ENCODE data around the gene NTRK2. TPM values are rescaled to one million over a fixed set of nuclear protein-coding genes. Genes with fewer than 3 reads are reported as not detected.

Gene NTRK2
- total RNA-seq, 4 donors from 2014 or later = 2.6 to 8.5 (median 6.0) TPM

- Histone ChIP-seq H3K4me1 (no peaks in the 10 kb centered on the region), H3K9me3 (no peaks in the 10 kb centered on the region), H3K36me3 (no peaks in the 10 kb centered on the region), H3K4me3 (no peak overlapping the region), H3K27me3 (no peaks in the 10 kb centered on the region), H3K27ac (no peak overlapping the region)
- no peak for ATAC-seq
- TF ChIP-seq EP300 (IDR thresholded peaks at IDR 0.05) (no peak), POLR2A (IDR thresholded peaks at IDR 0.05) (no peak), CTCF (IDR thresholded peaks at IDR 0.05) (no peak), POLR2AphosphoS5 (IDR thresholded peaks at IDR 0.05) (no peak)
- 74 to 92% methylated on average over 2 of the region's 2 CpGs for WGBS, 2 donors (ENCODE audit: low coverage in 1 of 2)
Observed at GRCh38 chr9:84903963-84904362, 234.4 kb downstream of the NTRK2 start.

GRCh38 chr9:84916769-84917168 lies 247.2 kb downstream of the NTRK2 start:
- Histone ChIP-seq H3K36me3 (no peaks in the 10 kb centered on the region), H3K4me1 (no peaks in the 10 kb centered on the region), H3K27me3 (no peaks in the 10 kb centered on the region), H3K9me3 (no peaks in the 10 kb centered on the region), H3K4me3 (no peak overlapping the region), H3K27ac (no peak overlapping the region)
- TF ChIP-seq POLR2A (IDR thresholded peaks at IDR 0.05) (no peak), CTCF (IDR thresholded peaks at IDR 0.05) (no peak), POLR2AphosphoS5 (IDR thresholded peaks at IDR 0.05) (no peak), EP300 (IDR thresholded peaks at IDR 0.05) (no peak)
- ATAC-seq = no peak
- 85 to 92% methylated on average over 1 to 2 of the region's 2 CpGs for WGBS, 2 donors (ENCODE audit: low coverage in 1 of 2)

GRCh38 chr9:84917366-84918070 lies 248.0 kb downstream of the NTRK2 start:
- Histone ChIP-seq H3K36me3 (no peaks in the 10 kb centered on the region), H3K27ac (no peak overlapping the region), H3K4me1 (no peaks in the 10 kb centered on the region), H3K4me3 (no peak overlapping the region), H3K9me3 (no peaks in the 10 kb centered on the region), H3K27me3 (no peaks in the 10 kb centered on the region)
- no peak for ATAC-seq
- 54 to 80% methylated on average over 1 to 6 of the region's 7 CpGs for WGBS, 2 donors (ENCODE audit: low coverage in 1 of 2)
- TF ChIP-seq EP300 (IDR thresholded peaks at IDR 0.05) = no peak
- no peak for TF ChIP-seq CTCF (IDR thresholded peaks at IDR 0.05)
- no peak for TF ChIP-seq POLR2A (IDR thresholded peaks at IDR 0.05)
- TF ChIP-seq POLR2AphosphoS5 (IDR thresholded peaks at IDR 0.05) = no peak

- H3K27ac ChIP-seq = no peak overlapping the region
- no peaks in the 10 kb centered on the region for H3K4me1 ChIP-seq
- WGBS, 2 donors (ENCODE audit: low coverage in 1 of 2) = 82 to 88% methylated on average over 3 of the region's 3 CpGs
- H3K36me3 ChIP-seq = no peaks in the 10 kb centered on the region
- ATAC-seq = no peak
- no peaks in the 10 kb centered on the region for H3K27me3 ChIP-seq
- TF ChIP-seq POLR2AphosphoS5 (IDR thresholded peaks at IDR 0.05) (no peak), EP300 (IDR thresholded peaks at IDR 0.05) (no peak), CTCF (IDR thresholded peaks at IDR 0.05) (no peak), POLR2A (IDR thresholded peaks at IDR 0.05) (no peak)
- H3K4me3 ChIP-seq = no peak overlapping the region
- no peaks in the 10 kb centered on the region for H3K9me3 ChIP-seq
Observed at GRCh38 chr9:84919440-84919839, 249.9 kb downstream of the NTRK2 start.

GRCh38 chr9:84921175-84921574 lies 251.6 kb downstream of the NTRK2 start:
- Histone ChIP-seq H3K27me3 (no peaks in the 10 kb centered on the region), H3K4me3 (no peak overlapping the region), H3K4me1 (no peaks in the 10 kb centered on the region), H3K9me3 (no peaks in the 10 kb centered on the region), H3K27ac (no peak overlapping the region), H3K36me3 (no peaks in the 10 kb centered on the region)
- ATAC-seq = no peak
- TF ChIP-seq POLR2A (IDR thresholded peaks at IDR 0.05) = no peak
- TF ChIP-seq EP300 (IDR thresholded peaks at IDR 0.05) = no peak
- TF ChIP-seq POLR2AphosphoS5 (IDR thresholded peaks at IDR 0.05) = no peak
- TF ChIP-seq CTCF (IDR thresholded peaks at IDR 0.05) = no peak

All from gastroesophageal sphincter (tissue), 4 donors.